GM18505 (cell line): Measurements from ENCODE around the gene IGLL5.

Experiments used
- ATAC-seq: cut with Tn5 transposase; IDR thresholded peaks from one replicate; pipeline ENCODE4 v1.9.1; 2021; ENCODE audit not compliant: unreplicated experiment
- POLR2A ChIP-seq: IDR thresholded peaks from 4 replicates; pipeline ENCODE4 v1.6.1; 2011; ENCODE audit warnings: borderline replicate concordance; ENCODE audit not compliant: insufficient read depth, insufficient read length; ENCODE audit errors: extremely low read depth

The IGLL5 gene

DNA sequence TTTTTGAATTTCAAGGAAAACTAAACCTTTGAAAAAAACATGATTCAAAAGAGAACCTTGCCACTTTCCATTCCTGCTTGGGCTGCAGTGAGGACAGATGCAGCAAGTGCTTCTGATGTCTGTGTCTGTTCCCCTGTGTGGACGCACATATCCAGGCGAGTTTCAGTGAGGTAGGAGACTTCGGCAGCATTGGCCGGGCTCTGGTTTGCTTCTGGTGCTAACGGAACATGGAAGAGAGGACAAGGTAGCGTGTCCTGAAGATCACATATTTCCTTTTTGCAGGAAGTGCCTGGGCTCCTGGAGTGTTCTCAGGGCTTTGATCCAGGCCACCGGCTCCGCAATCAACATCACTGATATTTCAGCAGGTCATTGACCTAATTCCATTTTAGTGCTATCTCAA is 33.1 kb upstream of the IGLL5 start:
- no peak for ATAC-seq
- no peak for TF ChIP-seq POLR2A

- no peak for ATAC-seq
- no peak for TF ChIP-seq POLR2A
Observed at GRCh38 chr22:22855085-22855484, 32.5 kb upstream of the IGLL5 start.

DNA sequence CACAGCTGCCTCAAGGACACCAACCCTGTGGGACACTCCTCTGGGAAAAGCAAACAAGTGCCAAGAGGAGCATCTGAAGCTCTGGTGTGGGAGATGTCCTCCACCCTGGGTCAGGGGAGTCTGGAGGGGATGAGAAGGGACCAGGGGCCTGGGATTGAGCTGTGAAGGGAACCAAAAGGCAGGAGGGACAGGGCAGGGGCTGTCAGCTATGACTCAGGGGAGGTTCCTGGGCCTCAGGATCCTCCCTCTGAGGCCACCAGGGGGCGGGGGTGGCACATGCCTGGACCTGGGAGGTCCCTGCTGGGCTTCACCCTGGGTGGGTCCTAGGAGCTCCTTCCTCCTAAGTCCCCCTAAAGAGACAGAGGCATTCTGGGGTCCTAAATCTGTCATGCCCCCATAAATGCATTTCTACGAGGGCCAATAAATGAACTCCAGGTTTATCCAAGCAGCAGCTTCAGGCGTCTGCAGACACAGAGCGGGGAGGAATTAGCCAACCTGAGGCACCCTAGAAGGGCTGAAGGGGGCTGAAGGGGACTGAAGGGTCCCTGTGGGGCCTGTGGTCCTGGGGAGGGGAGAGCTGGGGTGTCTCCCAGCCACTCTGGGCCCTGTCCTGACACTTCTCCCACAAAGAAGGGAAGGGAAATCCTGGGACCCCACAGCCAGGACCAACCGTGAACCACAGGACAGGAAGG is 31.9 kb upstream of the IGLL5 start:
- no peak for TF ChIP-seq POLR2A
- ATAC-seq = no peak

DNA sequence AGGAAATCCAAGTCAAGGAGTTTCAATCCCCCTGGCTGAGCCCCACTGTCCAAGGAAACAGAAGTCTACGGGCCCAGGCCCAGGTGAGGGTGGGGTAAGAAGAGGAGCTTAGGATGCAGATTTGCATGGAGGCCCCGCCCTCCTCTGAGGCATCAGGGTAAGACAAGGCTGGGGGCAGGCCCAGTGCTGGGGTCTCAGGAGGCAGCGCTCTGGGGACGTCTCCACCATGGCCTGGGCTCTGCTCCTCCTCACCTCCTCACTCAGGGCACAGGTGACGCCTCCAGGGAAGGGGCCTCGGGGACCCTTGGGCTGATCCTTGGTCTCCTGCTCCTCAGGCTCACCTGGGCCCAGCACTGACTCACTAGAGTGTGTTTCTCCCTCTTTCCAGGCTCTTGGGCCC is 31.3 kb upstream of the IGLL5 start:
- TF ChIP-seq POLR2A = no peak
- ATAC-seq = no peak

- no peak for TF ChIP-seq POLR2A
Observed at GRCh38 chr22:22856885-22857606, 30.6 kb upstream of the IGLL5 start.

GRCh38 chr22:22857607-22858558 is 29.7 kb upstream of the IGLL5 start:
- no peak for TF ChIP-seq POLR2A
- no peak for ATAC-seq

More at GRCh38 chr22:22856885-22857606, 30.6 kb upstream of the IGLL5 start:
- no peak for ATAC-seq

GRCh38 chr22:22858559-22858937 is 29.1 kb upstream of the IGLL5 start:
- no peak for TF ChIP-seq POLR2A
- no peak for ATAC-seq

GRCh38 chr22:22863001-22863400 is 24.6 kb upstream of the IGLL5 start:
- no peak for TF ChIP-seq POLR2A
- ATAC-seq = no peak

DNA sequence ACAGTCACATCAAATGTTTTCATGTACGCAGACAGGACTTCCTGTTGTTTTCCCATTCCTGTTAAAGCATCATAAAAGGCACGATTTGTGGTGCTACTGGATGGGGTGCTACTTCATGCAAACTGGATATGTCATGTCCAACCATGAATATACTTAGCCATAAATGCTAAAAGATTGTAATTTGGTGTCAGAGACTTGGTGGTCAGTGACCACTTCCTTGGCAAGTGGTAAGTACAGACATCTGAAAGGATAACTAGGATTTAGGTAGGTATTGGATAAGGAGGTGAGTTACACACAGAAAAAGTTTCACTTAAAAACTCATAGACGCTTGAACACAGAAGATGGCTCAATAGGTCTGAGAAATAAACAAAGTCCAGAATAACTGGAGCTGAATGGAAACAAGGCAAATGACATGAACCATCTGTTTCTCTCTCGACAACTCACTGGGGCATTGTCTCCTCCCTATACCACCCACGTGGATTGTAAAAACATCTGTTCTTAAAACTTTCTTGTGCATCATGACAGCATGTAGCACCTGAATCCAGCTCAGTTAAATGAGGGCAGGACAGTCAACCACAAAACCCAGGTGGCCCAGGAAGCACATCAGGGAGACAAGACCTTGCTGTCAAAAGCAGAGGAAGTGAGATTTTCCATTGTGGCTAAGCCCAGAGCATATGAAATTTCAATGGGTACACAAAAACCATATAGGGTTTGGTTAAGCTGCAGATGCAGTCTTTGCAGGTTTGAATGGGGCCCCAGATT is 22.1 kb upstream of the IGLL5 start:
- TF ChIP-seq POLR2A = peak; percentile 26
- ATAC-seq = peak; percentile 64

DNA sequence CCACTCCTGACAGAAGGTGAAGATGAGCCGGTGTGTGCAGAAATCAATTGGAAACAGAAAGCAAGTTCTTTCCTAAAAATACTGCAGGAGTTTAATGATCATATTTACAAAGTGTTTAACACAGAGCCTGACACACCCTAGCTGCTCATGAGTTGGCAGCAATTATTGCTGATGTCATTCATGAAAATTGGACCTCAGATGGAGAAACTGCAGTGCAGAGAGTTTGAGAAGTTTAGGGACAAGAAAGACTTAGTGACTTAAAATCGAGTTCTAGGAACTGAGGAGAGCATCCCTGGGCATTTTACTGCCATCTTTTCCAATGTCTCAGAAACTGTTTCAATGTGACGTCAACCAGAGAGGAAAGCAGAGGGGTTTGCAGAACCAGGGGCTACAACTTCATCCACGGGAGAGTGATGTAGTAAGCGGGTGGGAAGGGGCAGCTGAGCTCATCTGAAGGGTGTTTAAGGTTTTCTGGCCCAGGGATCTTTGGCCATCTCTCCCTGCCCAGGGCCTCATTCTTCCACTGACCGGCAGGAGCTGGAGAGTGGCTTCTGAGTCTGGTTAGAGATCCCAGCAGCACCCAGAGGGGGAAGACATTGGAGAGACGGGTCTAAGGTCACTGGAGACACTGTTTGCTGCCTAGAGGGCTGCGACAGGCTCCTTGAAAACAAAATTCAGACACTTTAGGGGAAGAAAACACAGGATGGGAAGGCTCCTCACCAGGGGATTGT is 21.1 kb upstream of the IGLL5 start:
- no peak for ATAC-seq
- TF ChIP-seq POLR2A = no peak

DNA sequence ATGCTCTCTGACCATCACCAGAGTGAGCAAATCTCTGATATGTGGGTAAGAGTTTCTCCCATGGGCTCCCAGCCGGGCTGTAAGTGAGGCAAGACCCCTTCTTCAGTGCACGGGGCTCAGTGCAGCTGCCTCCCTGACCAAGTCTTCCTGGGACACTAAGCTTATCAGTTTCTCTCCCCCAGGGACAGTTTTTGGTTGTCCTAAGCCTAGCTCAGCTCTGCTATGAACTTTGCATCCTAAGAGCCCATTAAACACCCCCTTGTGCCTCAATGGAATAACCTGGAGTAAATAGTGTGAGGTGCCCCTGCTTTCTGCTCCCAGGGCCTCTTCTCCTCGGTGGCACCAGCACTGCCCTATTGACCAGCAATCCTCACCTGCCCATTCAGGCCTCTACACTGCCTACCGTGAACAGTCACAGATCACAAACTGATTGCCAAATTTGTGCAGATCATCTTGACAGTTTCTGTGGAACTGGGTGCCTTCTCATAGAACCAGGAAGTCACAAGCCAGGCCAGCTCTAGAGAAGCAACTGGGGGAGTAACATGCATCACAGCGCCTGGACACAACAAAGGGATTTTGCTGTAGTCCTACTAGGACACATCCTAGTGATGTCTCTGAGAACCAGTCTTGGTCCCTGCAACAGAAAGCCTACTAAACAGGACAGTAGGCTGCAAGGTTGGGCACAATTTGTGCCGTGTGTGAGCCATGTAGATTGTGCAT is 19.5 kb upstream of the IGLL5 start:
- no peak for TF ChIP-seq POLR2A
- ATAC-seq = no peak

- ATAC-seq = no peak
Observed at GRCh38 chr22:22870577-22871404, 16.8 kb upstream of the IGLL5 start.

More at GRCh38 chr22:22870577-22871404, 16.8 kb upstream of the IGLL5 start:
- TF ChIP-seq POLR2A = no peak
